CD14-positive monocyte (primary cell): ENCODE data around the gene DEFB116. TPM values are rescaled to one million over a fixed set of nuclear protein-coding genes. Genes with fewer than 3 reads are reported as not detected.
"Not testable (repeated sequence)": the region's sequence is repeated elsewhere in the genome, so short reads cannot be mapped to it uniquely, and the experiment has no call there.

Experiments used
- DNase-seq, 3 donors: peaks; one replicate each; pipeline ENCODE4 v3.0.0-alpha.2; 2011 to 2022
- H2AFZ ChIP-seq: 2 replicates; pipeline ENCODE4 v1.6.0; 2012; ENCODE audit warnings: mild to moderate bottlenecking, low read depth, low read length, inconsistent platforms; ENCODE audit not compliant: insufficient read depth, poor library complexity, severe bottlenecking
- H3K27ac ChIP-seq, 2 donors: 1 replicate in 1 of 2; 2 replicates in 1 of 2; pipeline ENCODE4 v1.5.1; 2012 to 2013; ENCODE audit warnings: low read length in 2 of 2, control low read depth in 1 of 2, inconsistent platforms in 1 of 2, low read depth in 1 of 2, mild to moderate bottlenecking in 1 of 2
- H3K27me3 ChIP-seq, 2 donors: one replicate each; pipeline versions ENCODE4 v1.6.0 to v1.6.1; 2011 to 2013; ENCODE audit warnings: low read length in 2 of 2; ENCODE audit not compliant: control insufficient read depth in 2 of 2, insufficient read depth in 2 of 2
- H3K36me3 ChIP-seq, 2 donors: replicated peaks in 1 of 2; 1 replicate in 1 of 2; 2 replicates in 1 of 2; pipeline versions ENCODE4 v1.5.1 to v1.6.1; 2012 to 2013; ENCODE audit warnings: low read length in 2 of 2, control low read depth in 1 of 2, inconsistent platforms in 1 of 2, mild to moderate bottlenecking in 1 of 2; ENCODE audit not compliant: insufficient read depth in 2 of 2, control insufficient read depth in 1 of 2
- H3K4me1 ChIP-seq, 2 donors: 1 replicate in 1 of 2; 2 replicates in 1 of 2; pipeline versions ENCODE4 v1.5.1 to v1.6.1; 2012 to 2013; ENCODE audit warnings: low read length in 2 of 2, control low read depth in 1 of 2, inconsistent platforms in 1 of 2, mild to moderate bottlenecking in 1 of 2, moderate library complexity in 1 of 2; ENCODE audit not compliant: insufficient read depth in 2 of 2, control insufficient read depth in 1 of 2
- H3K4me2 ChIP-seq: replicated peaks from 2 replicates; pipeline ENCODE3; 2012; ENCODE audit warnings: low read length, moderate library complexity, mild to moderate bottlenecking; ENCODE audit not compliant: poor library complexity, severe bottlenecking; ENCODE audit errors: extremely low read depth
- H3K4me3 ChIP-seq, 3 experiments: fragments of 200-600 bp in 1 of 3; sonication (generic) in 1 of 3; replicated peaks in 1 of 3; 1 replicate in 2 of 3; 2 replicates in 1 of 3; pipeline ENCODE4 v1.5.1; 2011 to 2013; ENCODE audit warnings: low read length in 3 of 3, mild to moderate bottlenecking in 3 of 3, control low read depth in 2 of 3, low read depth in 2 of 3, inconsistent platforms in 1 of 3, moderate library complexity in 1 of 3
- H3K79me2 ChIP-seq: 2 replicates; pipeline ENCODE4 v1.6.0; 2012; ENCODE audit warnings: mild to moderate bottlenecking, control low read depth, inconsistent platforms, low read length, moderate library complexity; ENCODE audit not compliant: insufficient read depth
- H3K9ac ChIP-seq: 2 replicates; pipeline ENCODE4 v1.6.0; 2017; ENCODE audit warnings: low read length, mild to moderate bottlenecking; ENCODE audit not compliant: insufficient read depth, poor library complexity, severe bottlenecking
- H3K9me3 ChIP-seq, 2 donors: replicated peaks in 1 of 2; 1 replicate in 1 of 2; 2 replicates in 1 of 2; pipeline versions ENCODE4 v1.5.1 to v1.6.1; 2012 to 2013; ENCODE audit warnings: low read length in 2 of 2, control low read depth in 1 of 2; ENCODE audit not compliant: control insufficient read depth in 1 of 2, insufficient read depth in 1 of 2
- H4K20me1 ChIP-seq: 2 replicates; pipeline ENCODE4 v1.6.0; 2012; ENCODE audit warnings: mild to moderate bottlenecking, low read length, control low read depth, moderate library complexity; ENCODE audit not compliant: insufficient read depth
- H3K27ac Mint-ChIP-seq, 7 donors: one replicate each; pipeline ENCODE4 v1.8.0; 2020; ENCODE audit warnings: mild to moderate bottlenecking in 7 of 7, mixed read lengths in 7 of 7, moderate library complexity in 6 of 7, inconsistent platforms in 2 of 7
- H3K27me3 Mint-ChIP-seq, 3 donors: one replicate each; pipeline ENCODE4 v1.8.0; 2021 to 2022; ENCODE audit warnings: low read depth in 3 of 3, mild to moderate bottlenecking in 3 of 3, mixed read lengths in 3 of 3, moderate library complexity in 3 of 3, inconsistent platforms in 1 of 3
- H3K36me3 Mint-ChIP-seq, 2 donors: one replicate each; pipeline ENCODE4 v1.8.0; 2020; ENCODE audit warnings: mixed read lengths in 2 of 2, inconsistent platforms in 1 of 2, mild to moderate bottlenecking in 1 of 2
- H3K4me1 Mint-ChIP-seq: one replicate; pipeline ENCODE4 v1.8.0; 2020; ENCODE audit warnings: mild to moderate bottlenecking, mixed read lengths
- H3K4me3 Mint-ChIP-seq, 2 donors: one replicate each; pipeline ENCODE4 v1.8.0; 2020; ENCODE audit warnings: mild to moderate bottlenecking in 2 of 2, mixed read lengths in 2 of 2, moderate library complexity in 1 of 2
- H3K9me3 Mint-ChIP-seq, 7 donors: one replicate each; pipeline ENCODE4 v1.8.0; 2020 to 2022; ENCODE audit warnings: mixed read lengths in 7 of 7, mild to moderate bottlenecking in 6 of 7, moderate library complexity in 6 of 7, inconsistent platforms in 2 of 7
- CTCF ChIP-seq: fragments of 200-600 bp; IDR thresholded peaks from one replicate; pipeline ENCODE4 v1.8.0; 2022; ENCODE audit warnings: antibody characterized with exemption, mild to moderate bottlenecking
- WGBS: methylation state at CpG from one replicate; pipeline ENCODE4 v1.1.5; 2013; ENCODE audit warnings: missing lambda C conversion rate; ENCODE audit not compliant: insufficient coverage; 5-methylcytosine and 5-hydroxymethylcytosine counted together
- intact Hi-C, 2 donors: fragments of 100-400 bp; cut with micrococcal nuclease; formaldehyde crosslinking; loops; one replicate each; pipeline versions ENCODE4 v1.15.0 to v1.15.1; 2023
- polyA plus RNA-seq, 3 donors: library from polyadenylated mRNA; depleted of rRNA in 1 of 3; unstranded in 2 of 3; stranded (reverse) in 1 of 3; fragments of 300-500 nt in 2 of 3; fragments of >200 nt in 1 of 3; fragmentation: Illumina TruSeq in 2 of 3; gene quantifications; 1 replicate in 2 of 3; 2 replicates in 1 of 3; pipeline ENCODE4 v1.2.3, GENCODE V29; 2012 to 2021

DEFB116 gene
- polyA plus RNA-seq, 3 donors, result not detected

GRCh38 chr20:31322504-31322903 is 14.1 kb upstream of the DEFB116 start:
- Mint-ChIP-seq H3K27ac (no peak overlapping the region), H3K9me3 (peaks cover 10 to 19% (median 17%) of the 10 kb centered on the region in 7 donors), H3K4me1 (no peaks in the 10 kb centered on the region), H3K27me3 (peaks cover 0 to 3% (median 1%) of the 10 kb centered on the region in 3 donors), H3K4me3 (no peak overlapping the region), H3K36me3 (no peaks in the 10 kb centered on the region)
- H3K4me3 ChIP-seq, result no peak overlapping the region
- no peak overlapping the region for H3K27ac ChIP-seq
- no peak overlapping the region for H3K4me2 ChIP-seq
- intact Hi-C loops, result no loop called here
- H3K36me3 ChIP-seq, result no peaks in the 10 kb centered on the region
- no peaks in the 10 kb centered on the region for H3K79me2 ChIP-seq
- no peak overlapping the region for H3K9ac ChIP-seq
- no peak for TF ChIP-seq CTCF
- no peaks in the 10 kb centered on the region for H3K27me3 ChIP-seq
- no peaks in the 10 kb centered on the region for H3K4me1 ChIP-seq
- H3K9me3 ChIP-seq, result peaks cover 0 to 18% of the 10 kb centered on the region in 2 donors
- no peak overlapping the region for H2AFZ ChIP-seq
- 80% methylated on average over 1 of the region's 3 CpGs for WGBS
- DNase-seq, result no peak
- no peaks in the 10 kb centered on the region for H4K20me1 ChIP-seq

- DNase-seq, H3K27ac ChIP-seq, H3K4me1 Mint-ChIP-seq, H3K79me2 ChIP-seq, H3K4me3 Mint-ChIP-seq, H3K4me3 ChIP-seq, H3K27ac Mint-ChIP-seq, H3K4me2 ChIP-seq, H3K4me1 ChIP-seq, H3K9ac ChIP-seq, H2AFZ ChIP-seq, intact Hi-C loops, H3K27me3 ChIP-seq, H3K36me3 Mint-ChIP-seq, H3K36me3 ChIP-seq, H3K27me3 Mint-ChIP-seq, H4K20me1 ChIP-seq: not testable (repeated sequence)
- WGBS, result 62% methylated on average over 6 of the region's 7 CpGs
- H3K9me3 ChIP-seq, result peaks cover 3 to 23% of the 10 kb centered on the region in 2 donors
- H3K9me3 Mint-ChIP-seq, result peaks cover 15 to 25% (median 19%) of the 10 kb centered on the region in 7 donors
These were observed 23.4 kb downstream of the DEFB116 start for GRCh38 chr20:31284964-31285363.
